Kasumi-1 (cell line): Measurements from ENCODE around the gene LENG8.
A peak's percentile ranks its signal among the peaks of the same experiment; 100 is the strongest.

Source experiments
- DNase-seq, 2 experiments: peaks; one replicate each; lab custom pipeline; 2025; lab: John Stamatoyannopoulos, UW

The LENG8 gene

GRCh38 chr19:54448774-54449700, at the start of gene LENG8:
TSS of gene LENG8 (plus strand) at chr19:54449199. CDS start at chr19:54451345, 2,146 bp downstream.
- DNase-seq, result peak; percentile 96 to 97

- no peak for DNase-seq
Observed at GRCh38 chr19:54400913-54401312, 48.1 kb upstream of the LENG8 start.

- DNase-seq, result no peak
Observed at GRCh38 chr19:54403054-54403453, 45.9 kb upstream of the LENG8 start.

- no peak for DNase-seq
Observed at GRCh38 chr19:54405628-54406027, 43.4 kb upstream of the LENG8 start.

- no peak for DNase-seq
Observed at GRCh38 chr19:54407780-54408179, 41.2 kb upstream of the LENG8 start.

GRCh38 chr19:54408456-54409026, 40.5 kb upstream of the LENG8 start:
- no peak for DNase-seq

- DNase-seq, result no peak
Observed at GRCh38 chr19:54411033-54411432, 38.0 kb upstream of the LENG8 start.

GRCh38 chr19:54412877-54413276, 36.1 kb upstream of the LENG8 start:
- DNase-seq, result no peak

GRCh38 chr19:54414156-54414555, 34.8 kb upstream of the LENG8 start:
- no peak for DNase-seq

GRCh38 chr19:54415208-54415900, 33.6 kb upstream of the LENG8 start, which contains the start of gene TTYH1:
TSS of gene TTYH1 (plus strand) at chr19:54415464. CDS start at chr19:54415553, 89 bp downstream.
- DNase-seq, result no peak

- no peak for DNase-seq
Observed at GRCh38 chr19:54415901-54416673, 32.9 kb upstream of the LENG8 start.

- DNase-seq, result no peak
Observed at GRCh38 chr19:54416695-54417491, 32.1 kb upstream of the LENG8 start.

- peak; percentile 85 to 90 for DNase-seq
Observed at GRCh38 chr19:54418030-54418929, 30.7 kb upstream of the LENG8 start.

GRCh38 chr19:54418930-54419800, 29.8 kb upstream of the LENG8 start:
- no peak for DNase-seq

GRCh38 chr19:54420068-54420382, 29.0 kb upstream of the LENG8 start:
- no peak for DNase-seq

- no peak for DNase-seq
Observed at GRCh38 chr19:54420383-54421168, 28.4 kb upstream of the LENG8 start.

GRCh38 chr19:54421169-54421516, 27.9 kb upstream of the LENG8 start:
- no peak for DNase-seq

GRCh38 chr19:54421521-54421920, 27.5 kb upstream of the LENG8 start:
- DNase-seq, result no peak
